Esophagus muscularis mucosa (tissue), 4 donors: ENCODE results near the gene PRKCE.

ENCODE experiments used
- EP300 ChIP-seq: sonication (generic); formaldehyde crosslinking; IDR thresholded peaks from one replicate; pipeline ENCODE4 v1.6.1; 2017; ENCODE audit warnings: antibody characterized with exemption
- POLR2A ChIP-seq: fragments of 450-650 bp; IDR thresholded peaks from one replicate; pipeline ENCODE4 v1.6.1; 2017; ENCODE audit warnings: antibody characterized with exemption, moderate library complexity, mild to moderate bottlenecking, low read depth
- TF ChIP-seq, protein P1 (sequence below), 3 experiments: fragments of 200-600 bp in 2 of 3; fragments of 450-650 bp in 1 of 3; sonication (generic) in 2 of 3; IDR thresholded peaks; one replicate each; pipeline ENCODE4 v1.5.1; 2017 to 2019; ENCODE audit warnings: antibody characterized with exemption in 3 of 3, mild to moderate bottlenecking in 2 of 3, moderate library complexity in 1 of 3

DNA sequence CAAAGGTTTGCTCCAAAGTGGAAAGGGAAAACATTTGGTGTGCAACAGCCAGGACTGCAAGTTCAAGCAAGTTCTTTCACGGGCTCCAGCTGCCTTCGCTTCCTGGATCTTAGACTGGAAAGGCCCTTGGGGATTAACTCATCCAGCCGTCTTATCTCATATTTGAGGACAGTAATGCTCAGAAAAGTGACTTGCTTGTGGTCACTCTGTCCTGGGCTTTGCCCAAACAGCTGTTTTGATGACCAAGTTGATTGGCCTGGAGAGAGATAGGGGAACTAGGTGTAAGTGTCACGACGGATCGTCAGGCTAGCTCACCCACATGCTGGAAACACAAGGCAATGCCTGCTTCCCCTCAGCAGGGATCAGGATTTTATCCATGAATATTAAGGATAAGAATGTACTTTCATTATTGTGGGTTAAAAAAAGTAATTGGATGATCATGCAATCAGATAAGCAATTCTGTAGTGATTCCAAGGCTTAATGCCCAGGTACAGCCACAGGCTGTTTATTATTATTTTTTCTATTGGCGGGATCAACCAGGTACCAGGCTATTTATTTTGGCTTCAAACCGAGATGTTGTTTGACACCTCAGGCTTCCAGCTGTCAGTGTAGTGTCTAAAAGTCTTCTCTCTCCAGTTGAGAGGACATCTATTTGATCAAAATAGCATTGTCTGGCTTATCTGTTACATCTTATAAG, 483.2 kb downstream of the PRKCE start:
- TF ChIP-seq, protein P1, sequence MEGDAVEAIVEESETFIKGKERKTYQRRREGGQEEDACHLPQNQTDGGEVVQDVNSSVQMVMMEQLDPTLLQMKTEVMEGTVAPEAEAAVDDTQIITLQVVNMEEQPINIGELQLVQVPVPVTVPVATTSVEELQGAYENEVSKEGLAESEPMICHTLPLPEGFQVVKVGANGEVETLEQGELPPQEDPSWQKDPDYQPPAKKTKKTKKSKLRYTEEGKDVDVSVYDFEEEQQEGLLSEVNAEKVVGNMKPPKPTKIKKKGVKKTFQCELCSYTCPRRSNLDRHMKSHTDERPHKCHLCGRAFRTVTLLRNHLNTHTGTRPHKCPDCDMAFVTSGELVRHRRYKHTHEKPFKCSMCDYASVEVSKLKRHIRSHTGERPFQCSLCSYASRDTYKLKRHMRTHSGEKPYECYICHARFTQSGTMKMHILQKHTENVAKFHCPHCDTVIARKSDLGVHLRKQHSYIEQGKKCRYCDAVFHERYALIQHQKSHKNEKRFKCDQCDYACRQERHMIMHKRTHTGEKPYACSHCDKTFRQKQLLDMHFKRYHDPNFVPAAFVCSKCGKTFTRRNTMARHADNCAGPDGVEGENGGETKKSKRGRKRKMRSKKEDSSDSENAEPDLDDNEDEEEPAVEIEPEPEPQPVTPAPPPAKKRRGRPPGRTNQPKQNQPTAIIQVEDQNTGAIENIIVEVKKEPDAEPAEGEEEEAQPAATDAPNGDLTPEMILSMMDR (IDR thresholded peaks at IDR 0.05) = no peak
- TF ChIP-seq POLR2A (no peak), EP300 (no peak)
